DMS114 treated with DMSO at 0.1 percent for 48 hours (cell line): ENCODE measurements around the gene TTC28.
A peak's percentile ranks its signal among the peaks of the same experiment; 100 is the strongest.

ENCODE experiments used
- DNase-seq: peaks from one replicate; lab custom pipeline; 2025; ENCODE audit not compliant: unreplicated experiment; lab: John Stamatoyannopoulos, UW

The TTC28 gene

GRCh38 chr22:28013611-28014010, 666.0 kb downstream of the TTC28 start:
- no peak for DNase-seq

- DNase-seq, result no peak
These were observed 666.7 kb downstream of the TTC28 start for GRCh38 chr22:28012832-28013460.

- DNase-seq, result peak; percentile 15
These were observed 670.3 kb downstream of the TTC28 start for GRCh38 chr22:28009272-28009827.

GRCh38 chr22:28008649-28009048, 671.0 kb downstream of the TTC28 start:
- DNase-seq, result no peak

GRCh38 chr22:28008056-28008455, 671.6 kb downstream of the TTC28 start:
- DNase-seq, result no peak

- DNase-seq, result no peak
These were observed 673.4 kb downstream of the TTC28 start for GRCh38 chr22:28006271-28006670.

- DNase-seq, result no peak
These were observed 674.1 kb downstream of the TTC28 start for GRCh38 chr22:28005513-28005912.

GRCh38 chr22:28004021-28004420, 675.6 kb downstream of the TTC28 start:
- DNase-seq, result no peak

- DNase-seq, result no peak
These were observed 676.6 kb downstream of the TTC28 start for GRCh38 chr22:28002863-28003565.

GRCh38 chr22:28002181-28002700, 677.4 kb downstream of the TTC28 start:
- no peak for DNase-seq

- DNase-seq, result no peak
These were observed 678.3 kb downstream of the TTC28 start for GRCh38 chr22:28001171-28001835.

- DNase-seq, result no peak
These were observed 679.3 kb downstream of the TTC28 start for GRCh38 chr22:28000361-28000760.

- DNase-seq, result no peak
These were observed 679.8 kb downstream of the TTC28 start for GRCh38 chr22:27999876-28000275.

- no peak for DNase-seq
These were observed 680.9 kb downstream of the TTC28 start for GRCh38 chr22:27998511-27999410.

GRCh38 chr22:27997538-27997937, 682.1 kb downstream of the TTC28 start:
- no peak for DNase-seq

GRCh38 chr22:27996981-27997380, 682.7 kb downstream of the TTC28 start:
- DNase-seq, result no peak

GRCh38 chr22:27996529-27996925, 683.1 kb downstream of the TTC28 start:
- no peak for DNase-seq

GRCh38 chr22:27995801-27996528, 683.7 kb downstream of the TTC28 start:
- no peak for DNase-seq

GRCh38 chr22:27994481-27995331, 684.9 kb downstream of the TTC28 start:
- no peak for DNase-seq
